Hepatic stellate cell (primary cell): ENCODE data around the gene GPR39.
"Not testable (repeated sequence)": the region's sequence is repeated elsewhere in the genome, so short reads cannot be mapped to it uniquely, and the experiment has no call there.

ENCODE experiments used
- DNase-seq: peaks from one replicate; pipeline ENCODE4 v3.0.0; 2011; ENCODE audit warnings: low spot score

GPR39 gene

DNA sequence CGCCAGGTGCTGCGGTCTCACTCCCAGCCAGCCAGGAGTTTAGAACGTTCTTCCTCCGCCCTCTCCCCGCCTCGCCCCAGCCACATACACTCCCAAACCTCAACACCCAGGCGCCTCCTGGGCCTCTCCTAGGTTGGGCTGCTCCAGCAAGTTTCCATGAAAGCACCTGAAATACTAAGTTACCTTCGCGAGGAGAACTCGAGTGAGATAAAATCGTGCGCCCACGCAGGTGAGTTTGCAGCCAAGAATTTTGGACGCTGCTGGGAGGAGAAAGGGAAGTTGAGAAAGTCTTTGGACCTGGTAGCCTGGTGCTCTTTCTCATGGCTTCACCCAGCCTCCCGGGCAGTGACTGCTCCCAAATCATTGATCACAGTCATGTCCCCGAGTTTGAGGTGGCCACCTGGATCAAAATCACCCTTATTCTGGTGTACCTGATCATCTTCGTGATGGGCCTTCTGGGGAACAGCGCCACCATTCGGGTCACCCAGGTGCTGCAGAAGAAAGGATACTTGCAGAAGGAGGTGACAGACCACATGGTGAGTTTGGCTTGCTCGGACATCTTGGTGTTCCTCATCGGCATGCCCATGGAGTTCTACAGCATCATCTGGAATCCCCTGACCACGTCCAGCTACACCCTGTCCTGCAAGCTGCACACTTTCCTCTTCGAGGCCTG lies at the start of gene GPR39:
TSS of gene GPR39 (plus strand) at position 83 of the 673 bp plus-strand sequence.
- no peak for DNase-seq

DNA sequence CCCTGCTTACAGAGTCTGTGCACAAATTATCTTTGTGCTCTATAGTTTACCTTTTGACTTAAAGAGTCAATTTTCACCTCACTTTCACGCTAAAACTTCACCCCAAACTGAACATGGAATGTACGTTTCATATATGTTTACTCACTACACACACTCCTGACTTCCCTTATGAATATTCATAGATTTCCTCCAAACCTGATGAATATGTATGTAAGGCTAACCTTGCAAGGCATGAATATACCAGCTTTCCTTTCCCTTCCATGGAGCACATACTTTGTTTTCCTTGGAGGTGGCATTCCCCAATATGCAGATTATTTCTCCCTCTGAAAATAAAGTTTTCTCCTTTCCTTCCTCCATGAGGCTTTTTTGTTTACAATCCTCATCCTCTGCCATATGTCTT lies 48.4 kb upstream of the GPR39 start:
- no peak for DNase-seq

DNA sequence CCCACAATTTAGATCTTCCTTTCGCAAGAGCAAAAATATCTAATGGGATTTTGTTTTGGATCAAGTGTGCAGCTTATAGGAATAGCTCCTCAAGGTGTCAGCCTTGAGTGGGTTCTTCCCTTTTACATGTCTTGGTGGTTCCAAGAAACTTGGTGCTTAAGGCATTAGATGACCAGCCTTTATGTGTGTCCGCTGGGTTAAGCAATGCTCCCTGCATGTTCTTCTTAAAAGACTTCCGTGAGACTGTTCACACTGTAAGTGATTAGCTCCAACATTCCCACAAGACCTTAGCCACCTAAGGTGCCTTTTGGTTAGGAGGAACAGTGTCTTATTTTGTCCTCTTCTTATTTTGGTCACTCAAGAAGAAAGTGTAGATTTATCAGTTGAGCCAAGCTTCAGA lies 44.3 kb upstream of the GPR39 start:
- DNase-seq = no peak

DNA sequence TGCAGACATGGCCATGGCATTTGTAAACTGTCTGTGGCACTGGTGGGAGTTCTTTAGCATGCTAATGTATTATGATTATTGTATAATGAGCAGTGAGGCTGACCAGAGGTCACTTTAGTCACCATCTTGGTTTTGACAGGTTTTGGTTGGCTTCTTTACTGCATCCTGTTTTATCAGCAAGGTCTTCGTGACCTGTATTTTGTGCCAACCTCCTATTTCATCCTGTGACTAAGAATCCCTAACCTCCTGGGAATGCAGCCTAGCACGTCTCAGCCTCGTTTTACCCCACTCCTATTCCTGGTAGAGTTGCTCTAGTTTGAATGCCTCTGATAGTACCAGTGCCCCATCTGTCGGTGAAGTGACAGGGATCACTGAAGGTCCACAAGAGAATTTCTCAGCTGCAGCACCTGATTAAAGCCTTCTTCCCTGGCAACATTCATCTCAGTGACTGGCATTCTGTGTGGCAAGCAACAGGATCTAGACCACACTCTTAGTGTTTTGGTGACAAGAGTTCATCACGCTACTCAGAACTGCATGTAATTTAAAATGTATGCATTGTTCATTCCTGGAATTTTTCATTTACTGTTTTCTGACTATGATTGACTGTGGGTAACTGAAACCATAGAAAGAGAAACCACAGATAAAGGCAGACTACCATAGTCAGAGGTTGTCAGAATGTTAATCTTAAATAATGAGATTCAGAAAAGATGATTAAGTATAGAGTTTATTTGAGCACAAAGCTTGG lies 43.0 kb upstream of the GPR39 start:
- no peak for DNase-seq

DNA sequence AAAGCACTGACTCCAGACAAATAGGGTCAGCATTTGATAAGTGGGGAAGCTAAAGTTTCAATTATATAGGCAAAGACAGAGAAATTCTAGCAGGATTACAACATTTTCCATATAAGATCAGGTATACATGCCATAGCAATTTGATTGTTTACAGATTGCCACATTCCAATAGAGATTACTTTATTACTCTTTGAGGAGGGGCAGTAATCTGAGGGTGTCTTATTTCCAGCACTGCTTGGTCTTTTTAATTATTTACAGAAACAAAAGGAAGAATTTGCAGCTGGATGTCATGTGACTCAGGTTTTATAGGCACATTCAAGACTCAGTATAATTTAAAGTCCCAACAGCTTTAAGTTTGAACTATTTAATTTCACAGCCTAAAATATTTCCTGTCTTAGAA lies 42.5 kb upstream of the GPR39 start:
- DNase-seq = no peak

DNA sequence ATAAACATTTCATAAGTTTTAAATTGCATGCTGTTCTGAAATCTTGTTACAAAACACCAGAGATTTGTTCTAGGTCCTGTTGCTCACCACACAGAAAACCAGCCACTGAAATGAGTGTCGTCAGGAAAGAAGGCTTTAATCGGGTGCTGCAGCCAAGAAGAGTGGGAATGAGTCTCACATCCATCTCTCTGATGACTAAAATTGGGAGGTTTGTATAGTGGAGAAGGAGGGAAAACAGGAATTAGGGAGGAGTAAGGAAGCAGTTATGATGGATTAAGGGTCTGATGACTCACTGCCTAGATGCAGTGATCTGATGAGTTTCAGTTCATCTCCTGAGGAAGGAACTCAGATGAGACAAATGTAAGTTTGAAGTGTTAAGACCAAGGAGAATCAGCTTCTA lies 42.1 kb upstream of the GPR39 start:
- DNase-seq = no peak

DNA sequence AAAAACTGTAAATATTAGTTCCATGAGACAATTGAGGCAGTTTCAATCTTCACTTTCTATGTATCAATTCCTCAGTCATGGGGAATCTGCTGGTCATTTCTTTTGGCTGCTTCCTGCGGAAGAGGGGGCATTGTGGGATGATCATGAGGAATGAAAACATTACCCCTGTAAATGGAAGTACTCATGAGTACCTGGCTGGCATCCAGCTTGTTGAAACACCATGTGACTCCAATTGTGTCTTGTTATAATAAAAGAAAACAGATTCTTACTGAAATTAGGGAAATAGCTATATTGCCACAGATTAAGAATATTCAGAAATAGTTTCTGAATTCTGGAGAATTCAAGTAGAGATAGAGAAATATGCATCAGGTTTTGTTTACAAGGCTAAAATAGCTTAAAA lies 41.6 kb upstream of the GPR39 start:
- no peak for DNase-seq

DNA sequence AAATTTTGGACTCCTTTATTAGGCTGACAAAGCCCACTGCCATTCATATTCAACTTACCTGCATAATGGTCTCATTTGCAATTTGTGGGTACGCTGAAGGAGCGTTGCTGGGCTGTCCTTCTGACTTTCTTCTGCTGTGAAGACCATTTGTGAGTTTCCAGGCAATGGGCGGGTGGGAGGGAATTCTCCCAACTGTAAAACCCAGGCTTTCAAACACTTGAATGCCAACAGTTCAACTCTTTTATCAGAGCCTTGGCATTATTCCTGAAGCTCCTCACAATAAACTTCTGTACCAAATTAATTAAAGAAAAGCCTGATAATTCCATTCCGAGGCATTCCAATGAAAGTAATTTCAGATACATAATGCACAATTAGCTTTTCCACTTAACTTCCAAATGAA lies 35.2 kb upstream of the GPR39 start:
- DNase-seq = no peak

DNA sequence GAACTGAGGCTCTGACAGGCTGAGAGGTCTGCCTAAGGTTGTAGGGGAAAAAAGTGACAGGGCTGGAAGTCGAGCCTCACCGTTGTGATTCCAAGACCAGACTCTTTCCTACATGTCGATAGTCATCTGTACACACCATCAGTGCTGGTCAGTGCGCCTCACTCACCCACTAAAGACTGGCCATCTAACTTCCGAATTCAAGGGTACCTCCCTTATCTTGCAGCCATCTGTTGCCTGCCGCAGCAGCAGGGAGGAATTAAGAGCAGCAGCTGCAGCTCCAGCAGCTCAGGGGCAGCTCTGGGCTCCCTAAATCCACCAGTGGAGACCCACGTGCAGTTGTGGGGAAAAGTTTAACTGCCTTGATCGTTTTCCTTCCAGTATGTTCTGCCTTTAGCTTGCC lies 32.6 kb upstream of the GPR39 start:
- DNase-seq = no peak

DNA sequence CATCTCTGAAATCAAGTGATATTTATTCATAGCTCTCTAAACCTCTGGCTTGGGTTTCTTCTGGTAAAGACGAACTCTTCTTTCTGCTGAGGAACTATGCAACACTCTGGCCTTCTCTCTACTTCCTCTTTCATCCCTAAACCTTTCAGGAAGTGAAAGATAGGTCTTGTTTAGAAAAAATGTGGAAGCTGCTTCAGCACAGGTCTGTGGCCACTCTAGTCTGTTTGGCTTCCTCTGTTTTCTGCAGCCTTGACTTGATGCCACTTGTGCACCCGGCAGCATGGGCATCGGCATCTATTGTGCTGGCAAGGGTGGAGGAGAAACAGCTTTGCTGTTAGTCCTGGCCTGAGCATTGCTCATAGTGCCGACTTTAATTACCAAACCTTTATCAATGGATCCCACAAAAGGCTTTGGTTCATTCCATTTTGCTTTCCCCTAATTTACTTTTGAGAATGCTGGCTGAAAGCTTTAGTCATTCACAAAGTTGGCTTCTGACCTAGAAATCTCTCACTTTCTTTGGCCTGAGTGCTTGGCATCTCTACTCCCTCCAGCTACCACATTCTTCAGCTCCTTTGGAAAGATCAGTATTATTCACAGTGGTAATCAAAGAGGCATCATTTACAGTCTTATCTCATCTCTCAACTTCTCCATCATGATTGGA lies 32.0 kb upstream of the GPR39 start:
- no peak for DNase-seq

DNA sequence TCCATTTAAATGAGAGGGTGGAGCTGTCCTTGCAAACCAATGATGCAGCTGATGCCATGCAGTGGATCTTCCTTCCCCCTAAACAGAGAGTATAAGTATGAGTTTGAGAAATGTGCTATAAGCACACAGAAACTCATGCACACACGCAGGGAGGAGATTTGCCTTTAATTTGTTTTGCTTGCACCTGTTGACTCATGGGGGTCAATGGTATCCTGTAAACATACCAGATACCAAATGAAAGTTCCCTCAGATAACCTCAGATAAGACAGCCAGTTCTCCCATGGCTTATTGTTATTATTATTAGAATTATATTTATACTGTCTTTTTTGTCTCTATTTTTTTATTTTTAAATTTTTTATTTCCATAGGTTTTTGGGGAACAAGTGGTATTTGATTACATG lies 29.5 kb upstream of the GPR39 start:
- no peak for DNase-seq

DNA sequence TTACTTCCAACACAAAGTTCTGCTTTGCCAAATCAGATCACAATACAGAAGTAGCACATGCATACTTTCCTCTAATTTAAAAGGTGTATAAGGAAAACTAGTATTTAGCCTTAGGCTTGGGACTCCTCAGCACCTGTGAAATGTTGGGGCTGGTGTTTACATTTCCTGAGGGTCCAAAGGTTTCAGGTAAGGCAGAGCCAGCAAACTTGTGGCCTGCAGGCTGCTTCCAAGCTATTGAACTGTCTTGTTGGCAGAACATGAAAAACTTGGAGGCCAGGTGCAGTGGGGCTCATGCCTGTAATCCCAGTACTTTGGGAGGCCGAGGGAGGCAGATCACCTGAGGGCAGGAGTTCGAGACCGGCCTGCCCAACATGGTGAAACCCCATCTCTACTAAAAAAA lies 26.5 kb upstream of the GPR39 start:
- DNase-seq = no peak

DNA sequence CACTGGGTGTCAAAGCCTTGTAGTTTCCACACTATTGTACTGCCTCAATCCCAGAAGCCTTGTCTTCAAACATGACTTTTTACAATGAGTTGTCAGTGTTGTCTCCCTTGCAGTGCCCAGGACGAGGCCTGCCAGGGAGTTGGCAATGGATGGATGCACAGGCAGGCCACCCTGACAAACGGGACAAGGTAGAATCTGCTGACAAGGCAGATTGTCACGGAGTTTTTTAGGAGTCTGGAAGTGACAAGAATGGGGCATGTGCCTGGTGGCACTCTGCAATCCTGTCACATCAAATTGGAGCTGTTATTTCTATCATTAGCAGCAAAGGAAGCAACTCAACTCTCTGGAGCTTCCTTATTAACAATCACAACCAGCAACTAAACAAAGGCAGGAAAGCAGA lies 25.2 kb upstream of the GPR39 start:
- no peak for DNase-seq

DNA sequence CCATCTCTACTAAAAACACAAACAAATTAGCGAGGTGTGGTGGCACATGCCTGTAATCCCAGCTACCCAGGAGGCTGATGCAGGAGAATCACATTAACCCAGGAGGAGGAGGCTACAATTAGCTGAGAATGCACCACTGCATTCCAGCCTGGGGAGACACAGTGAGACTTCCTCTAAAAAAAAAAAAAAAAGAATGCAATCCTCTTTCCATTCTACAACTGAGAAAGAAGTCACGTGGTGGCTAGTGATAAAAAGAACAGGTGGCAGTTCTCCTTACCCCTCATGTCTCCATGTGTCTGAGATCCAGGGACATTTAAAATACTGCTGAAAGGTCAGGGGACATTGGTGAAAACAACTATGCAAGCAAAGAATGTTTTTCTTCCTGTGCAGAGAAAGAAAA lies 24.4 kb upstream of the GPR39 start:
- DNase-seq = no peak

DNA sequence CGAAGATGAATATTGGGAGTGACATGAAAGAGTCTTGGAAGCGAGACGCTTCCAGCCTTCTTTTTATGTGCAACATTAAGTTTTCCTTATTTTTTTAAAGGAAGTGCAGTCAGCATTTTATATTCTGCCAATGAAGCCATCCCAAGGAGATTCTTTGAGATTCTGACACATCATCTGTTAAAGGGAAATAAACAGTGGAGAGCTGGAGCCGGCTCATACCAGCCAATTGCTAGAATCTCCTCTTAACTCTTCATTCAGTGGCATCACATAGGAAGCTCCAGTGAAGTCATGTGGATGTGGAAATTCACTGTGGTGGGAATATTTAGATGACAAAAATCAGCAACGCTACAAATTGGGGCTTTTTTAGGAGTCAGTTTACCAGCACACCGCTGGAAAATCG lies 23.7 kb upstream of the GPR39 start:
- DNase-seq = no peak

DNA sequence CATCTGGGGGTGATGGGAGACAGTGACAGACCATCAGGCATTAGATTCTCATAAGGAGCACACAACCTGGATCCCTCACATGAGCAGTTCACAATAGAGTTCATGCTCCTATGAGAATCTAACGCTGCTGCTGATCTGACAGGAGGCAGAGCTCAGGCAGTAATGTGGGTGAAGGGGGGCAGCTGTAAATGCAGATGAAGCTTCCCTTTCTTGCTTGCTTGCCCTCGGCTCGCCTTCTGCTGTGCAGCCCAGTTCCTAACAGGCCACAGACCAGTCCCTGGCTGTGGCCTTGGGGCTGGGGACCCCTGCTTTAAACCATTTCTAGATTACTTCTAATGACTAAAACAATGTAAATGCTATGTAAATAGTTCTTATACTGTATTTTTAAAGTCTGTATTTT lies 19.6 kb upstream of the GPR39 start:
- DNase-seq = not testable (repeated sequence)

DNA sequence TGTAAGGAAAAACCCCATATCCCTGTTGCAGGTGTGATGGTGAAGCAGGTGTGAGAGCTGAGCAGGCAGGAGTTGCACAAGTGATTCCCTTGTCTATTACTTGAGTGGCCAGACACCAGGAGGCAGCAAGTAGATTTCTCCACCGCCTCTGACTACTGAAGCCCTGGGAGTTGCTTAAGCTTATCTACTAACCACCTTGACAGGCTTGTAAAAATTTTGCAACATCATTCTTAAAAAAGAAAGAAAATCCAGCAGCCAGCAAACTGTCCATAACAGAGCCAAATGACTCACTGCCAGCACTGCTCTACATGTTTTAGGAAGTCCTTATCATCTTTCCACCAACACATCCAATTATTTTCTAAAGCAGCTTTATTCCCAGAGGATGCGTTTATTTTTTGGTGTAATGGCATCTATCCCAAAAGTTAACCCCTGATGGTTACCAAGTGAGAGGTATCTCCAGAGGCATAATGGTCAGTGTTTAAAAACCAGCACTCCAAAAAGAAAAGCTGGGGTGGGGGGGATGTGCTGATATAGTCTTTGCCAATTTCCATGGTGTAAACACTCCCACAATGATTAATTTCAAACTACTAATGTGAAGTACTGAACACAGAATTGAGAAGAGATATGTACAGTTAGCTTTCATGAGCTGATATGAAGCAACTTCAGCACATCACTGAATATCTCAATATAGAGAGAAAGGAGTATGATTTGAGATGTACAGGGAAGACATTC lies 16.3 kb upstream of the GPR39 start:
- no peak for DNase-seq

DNA sequence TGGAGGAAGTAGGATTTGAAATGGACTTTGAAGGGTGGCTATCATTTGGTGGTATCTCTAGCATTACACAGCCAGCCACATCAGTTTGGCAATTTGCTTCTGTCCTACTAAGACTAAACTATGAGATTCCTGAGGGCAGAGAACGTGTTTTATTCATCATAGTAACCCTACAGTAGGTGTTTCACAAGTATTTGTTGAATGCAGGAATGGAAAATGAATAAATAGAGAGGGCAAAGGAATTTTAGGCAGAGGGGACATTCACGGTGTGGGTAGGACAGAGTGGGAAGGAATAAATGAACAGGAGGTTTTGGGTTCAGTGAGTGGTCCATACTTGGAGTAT lies 15.7 kb upstream of the GPR39 start:
- DNase-seq = no peak

DNA sequence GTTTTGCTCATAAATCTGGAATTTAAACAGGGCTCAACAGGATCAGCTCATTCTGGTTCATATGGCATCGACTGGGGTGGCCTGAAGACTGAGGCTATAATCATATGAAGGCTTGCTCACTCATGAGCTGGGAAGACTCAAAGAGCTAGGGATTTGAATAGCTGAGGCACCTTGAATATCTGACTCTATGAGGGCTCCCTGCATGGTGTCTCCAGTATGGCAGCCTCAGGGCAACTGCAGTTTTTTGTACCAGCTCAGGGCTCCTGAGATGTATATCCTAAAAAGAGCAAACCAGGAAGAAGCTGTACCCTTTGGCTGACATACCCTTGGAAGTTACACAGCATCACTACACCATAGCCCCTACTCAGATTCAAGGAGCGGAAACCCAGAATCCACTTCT lies 15.3 kb upstream of the GPR39 start:
- DNase-seq = no peak

DNA sequence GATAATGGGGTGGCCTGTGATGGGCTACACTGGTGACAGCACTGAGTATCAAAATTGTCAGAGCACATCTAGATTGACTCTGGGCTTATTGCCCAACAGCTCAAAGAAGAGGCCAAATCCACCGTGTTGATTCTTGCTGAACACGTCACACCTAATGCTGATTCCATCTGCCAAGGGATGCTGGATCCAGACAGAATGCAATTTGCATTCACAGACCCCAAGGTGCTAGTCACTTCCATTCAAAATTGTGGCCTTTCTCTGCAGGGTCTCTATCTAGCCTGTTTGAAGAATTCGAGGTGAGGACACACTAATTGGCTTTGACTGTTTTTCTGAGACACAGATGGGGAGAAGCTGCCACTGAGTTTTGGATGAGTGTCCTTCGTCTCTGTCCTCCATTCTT lies 13.5 kb upstream of the GPR39 start:
- no peak for DNase-seq

DNA sequence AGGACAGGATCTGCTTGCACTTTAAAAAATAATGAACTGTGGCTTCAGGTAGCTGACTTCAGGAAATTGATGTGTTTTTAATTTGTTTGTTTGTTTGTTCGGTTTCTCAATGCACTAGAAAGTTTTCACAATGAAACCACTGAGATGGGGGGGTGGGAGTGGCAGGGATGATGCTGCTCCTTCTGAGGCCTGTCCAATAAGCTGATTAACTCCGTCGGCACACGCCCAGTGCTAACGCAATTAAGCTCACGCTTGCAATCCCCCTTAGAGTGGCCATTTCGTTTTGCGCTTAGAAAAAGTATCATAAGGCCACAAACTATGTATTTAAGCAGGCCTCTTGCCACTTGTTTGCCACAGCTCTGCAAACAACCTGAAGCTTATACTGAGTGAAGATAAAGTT lies 12.5 kb upstream of the GPR39 start:
- DNase-seq = no peak

DNA sequence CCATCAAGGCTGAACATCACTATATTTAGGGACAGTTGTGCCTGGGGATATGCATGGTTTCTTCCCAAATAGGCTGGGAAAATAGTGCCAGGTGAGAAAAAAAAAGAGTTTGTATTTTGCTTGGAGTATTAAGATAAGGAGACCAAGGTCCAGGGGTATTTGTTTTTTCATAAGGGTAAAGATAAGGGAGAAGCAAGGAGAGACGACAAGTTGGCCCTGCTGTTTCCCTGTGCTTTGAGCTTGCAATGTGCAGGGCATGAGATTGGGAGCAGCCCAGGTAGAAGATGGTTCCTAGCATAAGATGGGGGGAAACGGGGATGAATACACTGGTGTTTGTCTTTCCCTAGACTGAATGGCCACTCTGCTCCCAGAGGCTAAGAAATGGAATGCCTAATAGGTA lies 8.8 kb upstream of the GPR39 start:
- no peak for DNase-seq

DNA sequence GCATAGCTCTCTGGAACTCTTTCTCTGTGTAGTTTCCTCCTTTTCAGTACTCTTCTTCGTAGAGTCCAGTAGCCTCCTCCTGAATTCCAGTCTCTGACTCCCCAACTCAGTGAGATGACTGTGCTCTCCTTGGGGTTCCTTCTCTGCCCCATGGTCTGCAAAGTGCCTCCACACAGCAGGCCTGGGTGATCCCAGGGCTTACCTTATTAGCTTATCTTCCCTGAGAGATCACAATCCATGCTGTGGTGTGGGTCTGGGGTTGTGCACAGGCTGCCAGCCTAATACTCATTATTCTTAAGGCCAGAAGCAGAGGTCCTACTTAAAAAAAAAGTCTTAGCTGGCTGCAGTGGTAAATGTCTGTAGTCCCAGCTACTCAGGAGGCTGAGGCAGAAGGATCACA lies 4.6 kb upstream of the GPR39 start:
- DNase-seq = no peak
